Fibroblast of skin of right biceps (primary cell): ENCODE measurements around the gene CADPS.

Experiments
- DNase-seq: peaks from one replicate; pipeline ENCODE4 v3.0.0-alpha.2; 2013

CADPS gene

DNA sequence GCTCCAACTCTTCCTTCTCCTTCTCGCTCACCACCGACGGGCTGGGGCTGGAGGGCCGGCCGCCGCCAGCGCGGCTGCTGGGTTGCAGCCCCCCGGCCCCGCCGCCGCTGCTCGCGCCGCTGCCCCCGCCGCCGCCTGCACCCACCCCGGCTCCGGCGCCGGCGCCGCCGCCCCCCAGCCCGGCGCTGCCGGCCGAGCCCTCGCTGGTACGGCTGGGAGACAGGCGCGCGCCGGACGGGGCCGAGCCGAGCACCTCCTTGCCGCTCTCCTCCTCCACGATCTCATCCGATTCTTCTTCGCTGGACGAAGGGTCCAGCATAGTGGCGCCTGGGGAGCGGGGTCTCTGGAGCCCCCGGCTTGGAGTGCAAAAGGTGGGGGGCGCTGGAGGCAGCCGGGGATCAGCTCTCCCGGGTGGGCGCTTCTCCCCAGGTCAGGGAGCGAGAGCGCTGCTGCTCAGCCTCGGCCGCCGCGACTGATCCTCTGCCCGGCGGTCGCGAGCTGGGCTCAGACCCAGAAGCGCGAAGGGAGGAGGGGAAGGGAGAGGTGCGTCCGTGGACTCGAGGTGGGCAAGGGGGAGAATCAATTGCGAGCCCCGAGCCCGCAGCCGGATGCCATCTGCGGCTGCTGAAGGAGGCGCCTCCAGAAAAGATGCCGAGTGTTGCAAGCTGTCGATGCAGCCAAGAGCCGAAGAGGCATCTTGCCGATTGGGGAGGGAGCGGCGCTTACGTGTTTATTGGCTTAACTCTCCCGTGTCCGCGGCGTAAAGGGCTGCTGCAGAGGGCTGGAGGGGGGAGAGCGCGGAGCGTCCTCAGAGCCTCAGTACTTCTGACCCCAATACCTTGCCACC, at the start of gene CADPS:
Gene CADPS, minus strand, starts transcription at position 706 of the 847 bp plus-strand sequence. Its CDS starts 387 bp downstream, at position 319.
- peak; percentile 66 for DNase-seq

DNA sequence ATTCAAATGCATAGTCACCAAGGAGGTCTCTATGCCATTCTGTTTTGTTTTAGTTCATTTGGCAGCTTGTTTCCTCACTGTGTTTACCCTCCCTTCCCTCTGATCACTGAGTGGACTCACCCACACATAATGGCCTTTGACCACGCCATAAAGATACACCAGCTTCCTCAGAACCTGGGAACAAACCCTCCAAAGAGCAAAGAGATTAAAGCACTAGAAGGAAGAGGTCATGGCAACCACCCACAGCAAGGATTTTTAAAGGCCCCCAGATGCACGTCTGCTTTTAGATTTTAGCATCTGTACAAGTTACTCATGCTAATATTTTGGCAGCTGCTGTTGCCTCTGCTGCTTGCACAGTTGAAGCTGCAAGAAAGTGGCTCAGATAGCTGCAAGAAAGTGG, 47.9 kb upstream of the CADPS start:
- no peak for DNase-seq

DNA sequence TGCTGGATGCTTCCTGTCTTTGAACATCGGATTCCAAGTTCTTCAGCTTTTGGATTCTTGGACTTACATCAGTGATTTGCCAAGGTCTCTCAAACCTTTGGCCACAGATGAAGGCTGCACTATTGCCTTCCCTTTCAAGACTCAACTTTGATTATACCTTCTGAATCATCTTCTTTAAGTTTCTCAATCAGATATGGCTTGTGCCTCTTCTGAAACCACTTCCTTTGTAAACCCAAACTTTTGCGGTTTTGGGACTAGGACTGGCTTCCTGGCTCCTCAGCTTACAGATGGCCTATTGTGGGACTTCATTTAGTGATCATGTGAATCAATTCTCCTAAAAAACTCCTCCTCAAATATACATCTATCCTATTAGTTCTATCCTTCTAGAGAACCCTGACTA, 47.1 kb upstream of the CADPS start:
- peak; percentile 63 for DNase-seq

DNA sequence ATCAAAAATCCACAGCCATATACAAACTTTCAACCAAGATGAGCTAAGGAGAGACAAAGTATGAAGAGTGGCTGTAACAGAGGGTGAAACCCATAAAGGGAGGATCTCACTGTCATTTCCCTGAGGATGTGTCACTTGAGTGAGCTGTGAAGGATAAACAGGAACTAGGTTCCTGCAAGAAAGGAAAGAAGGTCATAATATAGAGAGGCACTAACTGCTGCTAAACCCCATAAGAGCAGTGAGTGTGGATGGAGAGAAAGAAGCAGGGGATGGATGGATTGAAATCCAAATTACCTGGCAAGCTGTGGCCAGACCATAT, 45.2 kb upstream of the CADPS start:
- DNase-seq: no peak

DNA sequence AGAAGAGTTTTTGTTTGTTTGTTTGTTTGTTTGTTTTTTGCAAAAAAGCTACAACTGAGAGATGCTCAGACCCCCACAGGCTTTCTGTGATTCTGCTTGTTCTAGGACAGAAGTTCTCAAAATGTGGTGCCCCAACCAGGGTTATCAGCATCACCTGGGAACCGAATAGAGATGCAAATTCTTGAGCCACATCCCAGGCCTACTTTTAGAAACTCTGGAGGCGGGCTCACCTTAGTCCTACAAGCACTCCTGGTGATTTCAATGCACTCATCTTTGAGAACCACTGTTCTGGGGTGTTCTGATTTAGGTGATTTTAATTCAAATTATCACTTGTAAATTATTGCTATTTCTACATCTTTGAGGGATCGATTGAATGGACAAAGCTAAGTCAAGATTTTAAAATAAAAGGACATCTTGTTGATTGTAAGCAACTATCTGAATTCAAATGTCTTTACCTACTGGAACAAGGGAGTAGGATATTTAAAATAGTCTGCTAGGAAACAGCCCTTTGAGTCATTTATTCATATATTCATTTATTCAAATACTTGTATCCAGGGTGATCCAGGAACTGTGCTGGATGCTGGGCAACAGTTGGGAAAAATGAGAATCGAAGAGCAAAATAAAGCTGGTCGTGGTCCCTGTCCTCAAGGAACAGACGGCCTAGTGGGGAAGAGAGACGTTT, 44.7 kb upstream of the CADPS start:
- no peak for DNase-seq

DNA sequence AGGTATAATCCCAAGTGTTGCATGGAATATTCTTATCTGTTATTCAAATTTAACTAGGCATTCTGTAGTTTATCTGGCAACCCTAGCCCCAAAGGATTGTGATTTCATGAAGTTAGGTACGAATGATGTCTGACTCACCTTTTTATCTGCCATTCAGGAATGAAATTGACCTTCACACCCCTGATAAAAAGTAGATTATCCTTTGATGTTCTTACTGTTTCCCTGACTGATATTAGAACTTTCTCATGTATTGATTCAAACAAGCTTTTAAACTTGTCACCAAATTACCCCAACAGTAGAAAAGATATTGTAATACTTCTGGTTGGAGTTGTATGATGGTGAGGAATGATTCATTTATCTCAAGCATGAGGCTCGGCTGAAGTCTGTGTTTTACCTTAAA, 43.6 kb upstream of the CADPS start:
- no peak for DNase-seq

DNA sequence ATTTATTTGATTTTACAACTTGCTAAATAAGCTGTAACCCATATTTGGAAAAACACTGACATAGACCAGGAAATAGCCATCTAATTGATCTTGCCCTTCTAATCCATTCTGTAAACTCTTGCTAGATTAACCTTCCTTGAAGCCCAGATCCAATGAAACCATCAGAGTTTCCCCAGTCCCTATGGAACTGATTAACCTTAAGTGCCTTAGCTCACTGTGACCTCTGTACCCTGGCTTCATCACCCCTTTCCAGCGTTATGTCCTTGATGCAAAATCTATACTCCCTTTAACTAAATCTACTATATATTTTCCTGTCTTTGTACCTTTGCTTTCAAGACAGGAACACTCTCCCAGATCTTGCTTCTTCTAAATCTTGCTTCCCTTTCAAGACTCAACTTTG, 42.9 kb upstream of the CADPS start:
- no peak for DNase-seq

DNA sequence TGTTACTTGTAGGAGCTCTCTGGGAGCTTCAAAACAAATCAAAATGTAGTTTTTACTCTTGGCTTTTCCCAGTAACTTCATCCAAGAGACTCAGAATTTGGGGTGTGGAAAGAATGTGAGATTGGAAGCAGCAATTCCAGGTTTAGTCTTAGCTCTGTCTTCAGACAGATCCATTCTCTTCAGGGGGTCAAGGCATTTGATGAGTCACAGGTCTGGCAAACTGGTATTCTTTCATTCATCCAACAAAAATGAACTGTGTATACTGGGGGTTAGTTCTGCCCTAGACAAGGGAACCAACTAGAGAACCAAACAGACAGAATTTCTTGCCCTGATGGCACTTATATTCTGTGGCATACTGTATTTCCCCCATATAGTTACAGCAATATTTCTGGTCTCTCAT, 36.3 kb upstream of the CADPS start:
- peak; percentile 34 for DNase-seq

DNA sequence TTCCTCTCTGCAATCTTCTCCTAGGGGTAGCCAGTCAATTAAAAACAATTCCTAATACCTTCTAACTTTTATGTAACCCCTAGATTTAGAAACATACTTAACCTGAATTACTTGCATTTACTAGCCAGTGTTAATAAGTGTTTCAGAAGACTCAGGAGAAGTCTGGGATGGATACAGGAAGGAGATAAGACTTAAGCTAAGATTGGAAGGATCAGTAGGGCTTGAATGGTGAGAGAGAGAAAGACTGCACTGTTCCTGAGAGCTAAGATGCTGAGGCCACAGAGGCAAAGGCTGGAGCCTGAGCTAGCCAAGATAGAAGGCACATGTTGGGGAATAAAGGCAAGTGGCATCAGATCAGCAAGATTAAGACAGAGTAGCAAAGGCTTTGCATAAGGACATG, 30.1 kb upstream of the CADPS start:
- DNase-seq: no peak

DNA sequence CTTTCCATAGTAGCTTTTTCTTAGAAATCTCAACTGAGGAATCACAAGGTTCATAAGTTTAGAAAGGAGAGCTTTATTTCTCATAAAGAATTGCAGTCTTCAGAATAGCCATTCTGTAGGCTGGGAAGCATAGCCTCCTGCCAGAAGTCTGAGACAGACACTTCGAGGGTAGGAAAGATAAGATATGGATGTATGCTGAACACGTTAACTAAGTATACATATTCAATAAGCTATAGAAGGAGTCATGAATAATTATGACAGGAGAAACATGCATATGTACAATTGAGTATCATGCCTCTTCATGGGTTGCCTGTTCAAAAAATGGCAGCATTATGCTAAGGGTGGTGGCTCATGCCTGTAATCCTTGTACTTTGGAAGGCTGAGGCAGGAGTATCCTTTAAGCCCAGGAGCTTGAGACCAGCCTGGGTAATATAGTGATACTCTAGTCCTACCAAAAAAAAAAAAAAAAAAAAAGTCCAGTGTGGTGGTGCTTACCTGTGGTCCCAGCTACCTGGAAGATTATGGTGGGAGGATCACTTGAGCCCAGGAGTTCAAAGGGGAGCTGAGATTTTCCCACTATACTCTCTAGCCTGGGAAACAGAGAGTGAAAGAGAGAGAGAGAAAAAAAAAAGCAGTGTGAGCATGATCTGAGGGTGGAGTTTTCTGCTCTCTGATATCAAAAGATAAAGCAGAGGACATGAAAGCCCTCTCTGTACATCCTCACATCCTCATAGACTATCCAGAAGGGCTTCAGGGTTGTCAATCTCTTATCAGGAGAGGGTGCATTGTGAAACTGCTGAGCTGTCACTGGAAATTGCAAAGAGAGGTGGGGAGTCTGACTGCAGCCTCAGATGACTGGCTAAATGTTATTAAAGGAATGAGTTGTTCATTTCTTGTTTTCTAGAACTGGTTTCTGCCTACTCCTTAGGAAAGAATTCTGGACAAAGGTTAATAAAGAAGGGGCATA, 23.6 kb upstream of the CADPS start:
- DNase-seq: no peak

DNA sequence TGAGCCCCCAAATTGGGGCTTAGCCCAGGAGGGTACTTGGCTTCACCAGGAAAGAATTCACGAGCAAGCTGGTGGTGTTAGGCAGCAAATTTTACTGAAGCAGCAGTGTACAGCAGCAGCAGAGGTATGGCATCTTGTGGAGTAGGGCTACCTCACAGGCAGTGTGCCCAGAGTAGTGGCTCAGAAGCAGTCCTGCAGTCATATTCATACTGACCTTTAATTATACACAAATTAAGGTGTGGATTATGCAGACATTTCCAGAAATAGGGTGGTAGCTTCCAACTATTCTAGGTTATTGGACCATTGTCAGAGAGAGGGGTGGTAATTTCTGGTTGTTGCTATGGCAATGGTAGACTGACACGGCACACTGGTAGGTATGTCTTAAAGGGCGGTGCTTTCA, 20.7 kb upstream of the CADPS start:
- no peak for DNase-seq

DNA sequence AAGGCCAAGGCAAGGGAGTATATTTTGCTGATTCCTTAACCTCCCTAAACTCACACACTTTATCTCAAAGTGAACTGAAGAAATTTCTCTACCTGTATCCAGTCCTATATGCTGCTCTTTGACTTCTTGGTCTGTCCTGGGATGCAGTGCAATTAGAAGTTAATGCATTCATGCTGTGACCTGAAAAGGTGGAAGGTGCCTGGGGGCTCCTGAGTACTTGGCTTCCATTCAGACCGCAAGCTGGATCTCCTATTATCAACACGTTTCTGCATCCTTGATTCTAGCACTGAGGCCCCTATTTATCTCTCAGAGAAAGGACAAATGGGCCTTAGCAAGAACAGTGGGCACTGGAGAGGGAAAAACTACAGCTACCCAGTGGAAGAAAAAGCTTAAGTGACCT, 17.7 kb upstream of the CADPS start:
- DNase-seq: no peak

DNA sequence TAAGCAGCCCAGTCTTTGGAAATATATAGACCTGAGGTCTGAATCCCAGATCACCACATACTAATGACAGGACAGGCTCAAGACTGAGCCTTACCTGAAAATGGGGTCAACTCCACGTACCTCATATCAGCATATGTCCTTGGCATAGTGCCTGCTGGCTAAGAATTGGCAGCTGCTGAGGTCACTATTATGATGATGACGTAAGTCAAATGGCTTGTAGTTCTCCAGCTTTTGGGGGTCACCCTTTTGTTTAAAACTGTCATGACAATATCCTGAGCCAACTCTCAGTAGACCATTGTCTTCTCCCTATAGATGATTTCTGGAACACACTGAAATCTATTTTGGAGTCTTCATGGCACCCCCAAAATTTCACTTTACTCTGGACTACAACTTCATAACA, 16.8 kb upstream of the CADPS start:
- DNase-seq: no peak

DNA sequence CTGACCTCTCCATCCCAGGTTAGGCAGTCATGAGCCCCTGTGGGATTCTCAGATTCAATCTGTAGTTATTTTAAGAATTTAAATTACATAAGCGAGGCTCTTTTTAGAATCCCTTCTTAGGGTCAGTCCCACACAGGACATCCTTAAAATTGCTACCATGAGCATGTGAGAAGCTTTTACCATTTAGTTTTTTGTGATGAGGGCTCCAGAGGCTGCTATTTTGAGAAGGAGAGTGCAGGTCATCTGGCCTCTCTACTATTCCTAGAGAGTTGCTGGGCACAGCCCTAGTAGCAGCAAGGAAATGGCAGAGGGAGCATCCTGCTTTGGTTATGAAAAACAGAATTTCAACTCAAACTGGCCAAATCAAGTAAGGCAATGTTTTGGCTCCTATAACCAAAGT, 13.6 kb upstream of the CADPS start:
- no peak for DNase-seq

DNA sequence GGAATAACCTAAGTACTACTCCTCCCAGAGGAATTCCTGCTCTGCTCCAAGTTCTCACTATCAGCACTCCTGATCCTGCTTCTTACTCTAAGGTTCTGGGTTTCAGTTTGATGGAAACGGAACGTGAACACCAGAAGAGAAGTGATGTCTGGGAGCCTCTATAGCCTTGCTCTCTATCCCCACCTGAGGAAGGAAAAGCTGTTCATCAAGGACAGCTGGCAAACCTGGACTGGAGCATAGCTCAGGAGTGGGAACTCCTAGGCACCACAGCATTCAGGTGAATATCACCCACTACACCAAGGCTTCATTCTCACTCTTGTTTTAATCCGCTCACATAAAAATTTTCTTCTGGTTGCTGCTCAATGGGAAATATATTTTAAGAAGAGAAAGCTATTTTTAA, 13.0 kb upstream of the CADPS start:
- no peak for DNase-seq

DNA sequence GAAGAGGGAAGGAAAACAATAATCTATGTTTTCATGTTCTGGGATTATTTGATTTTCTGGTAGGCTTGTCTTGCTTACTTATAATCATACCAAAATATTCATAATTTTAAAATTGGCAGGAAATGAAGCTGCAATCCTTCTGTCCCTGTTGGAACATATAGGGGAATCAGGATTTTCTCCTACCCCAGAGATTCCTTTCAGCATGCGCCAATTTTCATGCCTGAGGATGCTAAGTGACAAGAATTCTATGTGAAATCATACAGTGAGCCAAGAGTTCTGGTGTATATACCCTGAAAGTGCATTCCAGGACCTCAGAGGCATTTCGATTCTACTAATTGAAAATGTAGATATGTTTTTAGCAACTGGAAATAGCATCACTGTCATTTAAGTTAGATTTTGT, 9.9 kb upstream of the CADPS start:
- DNase-seq: no peak

DNA sequence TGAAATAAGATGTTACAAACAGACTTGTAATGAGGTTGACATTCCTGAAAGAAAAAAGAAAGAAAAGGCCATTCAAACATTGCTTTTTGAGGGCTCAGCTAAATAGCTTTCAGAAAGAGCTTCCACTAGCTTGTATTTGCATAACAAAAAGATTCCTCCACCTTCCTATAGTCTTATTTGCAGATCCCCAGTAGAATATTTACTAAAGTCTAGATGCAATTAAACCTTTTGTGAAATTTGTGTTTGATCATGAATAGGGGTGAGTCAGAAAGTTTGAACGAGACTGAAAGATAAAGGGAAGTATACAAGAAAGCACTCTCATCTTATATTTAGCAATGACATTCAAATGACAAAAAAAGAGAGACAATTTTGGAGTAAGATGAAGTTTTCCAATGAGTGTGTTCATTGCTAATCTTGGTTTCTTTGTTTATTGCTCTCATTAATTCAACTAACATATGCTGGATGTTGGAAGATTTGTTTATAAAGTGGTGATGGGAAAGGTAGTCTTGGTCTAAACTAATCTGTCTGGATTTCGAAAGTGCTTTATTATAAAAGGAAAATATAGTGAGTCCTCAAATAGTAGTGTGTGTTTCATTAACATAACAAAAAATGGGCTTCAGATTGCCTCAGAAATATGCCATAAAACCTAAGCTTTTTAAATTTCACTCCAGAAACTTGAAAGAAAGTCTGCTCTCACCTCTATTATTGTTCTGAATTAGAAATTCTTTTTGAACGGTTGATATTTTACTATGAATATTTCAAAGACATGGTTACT, 9.1 kb upstream of the CADPS start:
- no peak for DNase-seq

DNA sequence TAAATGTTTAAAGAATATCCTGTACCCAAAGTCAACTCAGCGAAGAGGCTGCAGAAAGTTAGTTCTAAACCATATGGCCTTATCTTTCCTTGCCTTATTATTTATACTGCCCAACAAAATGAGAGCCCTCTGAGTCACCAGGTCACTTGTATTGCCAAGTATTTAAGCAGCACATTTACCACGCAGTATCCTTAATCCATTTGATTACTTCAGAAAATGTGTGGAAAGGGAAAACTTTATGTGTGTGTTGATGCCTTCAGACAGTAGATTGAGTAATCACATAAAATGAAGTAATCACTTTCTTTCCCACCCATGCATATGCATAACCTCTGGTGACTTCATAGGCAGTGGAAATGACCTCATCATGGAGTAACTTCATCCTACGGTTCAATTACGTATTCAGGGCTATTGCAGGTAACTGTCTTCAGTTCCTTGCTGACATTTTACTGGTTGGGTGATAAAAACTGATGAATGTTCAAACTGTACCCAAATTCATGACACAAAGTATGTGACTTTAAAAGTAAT, 7.5 kb upstream of the CADPS start:
- no peak for DNase-seq

DNA sequence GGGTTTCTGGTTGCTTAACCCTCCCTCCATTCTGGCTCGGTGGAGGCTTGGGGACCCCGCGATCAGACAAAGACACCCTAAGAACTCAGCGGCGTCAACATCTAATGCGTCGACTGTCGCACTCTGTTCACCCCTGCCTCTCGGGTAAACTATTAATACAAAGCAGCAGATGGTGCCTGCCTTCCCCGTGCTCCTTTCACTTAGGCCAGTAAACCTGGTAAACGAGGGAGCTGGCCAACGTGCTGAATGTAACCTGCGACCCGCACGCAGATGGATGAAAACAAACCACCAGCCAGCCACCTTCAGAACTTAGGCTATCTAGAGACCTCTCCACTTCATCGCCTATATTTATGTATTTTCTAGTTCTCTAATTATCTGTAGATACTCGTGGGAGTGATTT, 848 bp upstream of the CADPS start:
- DNase-seq: peak; percentile 72

DNA sequence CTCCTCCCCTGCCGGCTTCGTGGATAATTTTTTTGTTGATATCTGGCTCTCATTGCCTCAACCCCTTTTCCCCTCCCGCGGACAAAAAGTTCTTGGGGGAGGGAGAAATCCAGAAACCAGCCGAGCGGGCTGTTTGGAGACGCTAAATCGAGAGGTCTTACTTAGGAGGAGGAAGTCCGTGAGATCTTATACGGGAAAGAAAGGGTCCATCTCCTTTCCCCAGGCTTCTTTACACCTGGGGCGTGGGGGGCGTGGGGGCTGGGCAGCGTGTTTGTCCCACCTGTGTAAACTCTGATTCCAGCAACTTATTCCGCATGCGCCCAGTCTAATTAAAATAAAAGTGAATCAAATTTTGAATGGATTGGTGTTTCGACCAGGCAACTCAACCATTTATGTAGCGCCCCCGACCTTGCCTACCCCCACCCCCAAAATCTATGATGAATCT, 364 bp upstream of the CADPS start:
- no peak for DNase-seq

DNA sequence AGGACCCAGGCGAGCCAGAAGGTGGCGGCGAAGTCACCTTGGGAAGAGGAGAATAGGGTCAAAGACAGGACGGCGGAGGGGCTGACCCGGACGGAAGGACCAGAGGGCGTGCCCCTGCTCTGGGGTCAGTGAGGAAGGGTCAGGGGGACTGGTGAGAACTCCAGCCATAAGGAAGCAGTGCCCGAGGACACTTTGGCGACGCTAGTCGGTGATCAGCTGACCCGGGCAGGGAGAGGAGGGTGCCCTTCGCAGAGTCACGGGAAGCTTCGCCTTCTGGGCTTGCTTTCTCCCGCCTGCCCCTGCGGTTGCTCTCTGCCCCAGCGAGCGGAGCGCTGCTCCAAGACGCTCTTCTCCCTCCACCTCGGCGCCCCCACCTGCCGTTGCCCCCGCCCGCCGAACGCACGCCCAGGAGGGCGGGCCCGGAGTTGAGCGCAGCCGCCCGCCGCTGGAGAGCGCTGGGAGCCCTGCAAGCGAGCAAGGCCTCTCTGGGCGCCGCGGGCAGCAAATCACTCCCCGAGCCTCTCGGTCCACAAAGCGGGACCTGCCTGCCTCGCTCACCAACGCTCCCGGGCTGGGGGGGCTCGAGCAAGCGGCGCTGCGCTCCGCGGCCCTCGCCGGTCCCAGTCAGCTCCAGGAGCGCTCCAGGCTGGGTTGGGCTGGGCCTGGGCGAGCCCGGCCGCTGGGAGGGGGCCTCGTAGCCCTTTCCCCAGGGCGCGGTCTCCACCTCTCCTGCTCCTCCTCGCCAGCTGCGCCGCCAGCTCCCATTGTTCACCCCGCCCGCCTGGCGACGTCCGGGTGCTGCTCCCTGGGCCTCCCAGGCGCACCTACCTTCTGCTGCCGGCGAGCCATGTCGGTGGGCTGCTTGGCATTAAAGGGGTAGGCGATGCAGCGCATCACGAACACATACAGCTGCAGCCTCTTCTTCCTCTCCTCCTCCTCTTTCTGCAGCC, 1.2 kb downstream of the CADPS start:
- DNase-seq: peak; percentile 68
